Measurements from ENCODE around the gene SNX15.

DNA sequence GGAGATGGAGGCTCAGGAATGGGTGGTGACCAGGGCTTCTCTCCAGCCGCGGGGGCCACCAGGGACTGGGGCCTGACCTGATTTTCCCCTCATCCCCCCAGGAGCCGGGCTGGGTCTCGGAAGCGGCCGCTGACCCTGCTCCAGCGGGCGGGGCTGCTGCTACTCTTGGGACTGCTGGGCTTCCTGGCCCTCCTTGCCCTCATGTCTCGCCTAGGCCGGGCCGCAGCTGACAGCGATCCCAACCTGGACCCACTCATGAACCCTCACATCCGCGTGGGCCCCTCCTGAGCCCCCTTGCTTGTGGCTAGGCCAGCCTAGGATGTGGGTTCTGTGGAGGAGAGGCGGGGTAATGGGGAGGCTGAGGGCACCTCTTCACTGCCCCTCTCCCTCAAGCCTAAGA is 60.6 kb downstream of the SNX15 start:
- TF ChIP-seq, protein P1, sequence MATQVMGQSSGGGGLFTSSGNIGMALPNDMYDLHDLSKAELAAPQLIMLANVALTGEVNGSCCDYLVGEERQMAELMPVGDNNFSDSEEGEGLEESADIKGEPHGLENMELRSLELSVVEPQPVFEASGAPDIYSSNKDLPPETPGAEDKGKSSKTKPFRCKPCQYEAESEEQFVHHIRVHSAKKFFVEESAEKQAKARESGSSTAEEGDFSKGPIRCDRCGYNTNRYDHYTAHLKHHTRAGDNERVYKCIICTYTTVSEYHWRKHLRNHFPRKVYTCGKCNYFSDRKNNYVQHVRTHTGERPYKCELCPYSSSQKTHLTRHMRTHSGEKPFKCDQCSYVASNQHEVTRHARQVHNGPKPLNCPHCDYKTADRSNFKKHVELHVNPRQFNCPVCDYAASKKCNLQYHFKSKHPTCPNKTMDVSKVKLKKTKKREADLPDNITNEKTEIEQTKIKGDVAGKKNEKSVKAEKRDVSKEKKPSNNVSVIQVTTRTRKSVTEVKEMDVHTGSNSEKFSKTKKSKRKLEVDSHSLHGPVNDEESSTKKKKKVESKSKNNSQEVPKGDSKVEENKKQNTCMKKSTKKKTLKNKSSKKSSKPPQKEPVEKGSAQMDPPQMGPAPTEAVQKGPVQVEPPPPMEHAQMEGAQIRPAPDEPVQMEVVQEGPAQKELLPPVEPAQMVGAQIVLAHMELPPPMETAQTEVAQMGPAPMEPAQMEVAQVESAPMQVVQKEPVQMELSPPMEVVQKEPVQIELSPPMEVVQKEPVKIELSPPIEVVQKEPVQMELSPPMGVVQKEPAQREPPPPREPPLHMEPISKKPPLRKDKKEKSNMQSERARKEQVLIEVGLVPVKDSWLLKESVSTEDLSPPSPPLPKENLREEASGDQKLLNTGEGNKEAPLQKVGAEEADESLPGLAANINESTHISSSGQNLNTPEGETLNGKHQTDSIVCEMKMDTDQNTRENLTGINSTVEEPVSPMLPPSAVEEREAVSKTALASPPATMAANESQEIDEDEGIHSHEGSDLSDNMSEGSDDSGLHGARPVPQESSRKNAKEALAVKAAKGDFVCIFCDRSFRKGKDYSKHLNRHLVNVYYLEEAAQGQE (IDR thresholded peaks at IDR 0.05; ENCODE audit: insufficient read depth in 1 of 2, low read depth in 2 of 2, low read length in 2 of 2): no peak
- TF ChIP-seq POLR2AphosphoS5 (IDR thresholded peaks at IDR 0.05; ENCODE audit: low read depth, low read length) (no peak), TAF1 (IDR thresholded peaks at IDR 0.05; ENCODE audit: borderline replicate concordance, insufficient read depth, low read length) (no peak), SIN3A (IDR thresholded peaks at IDR 0.05; ENCODE audit: borderline replicate concordance, insufficient read depth, low read length) (no peak), FOXP2 (optimal IDR thresholded peaks at IDR 0.05; ENCODE audit: borderline replicate concordance, extremely low read depth, extremely low read length, insufficient read depth) (no peak)

Data from PFSK-1 (cell line).